HL-60 (cell line): Measurements from ENCODE around the gene AOC1.

Experiments
- DNase-seq, 2 experiments: peaks; one replicate each; pipeline ENCODE4 v3.0.0-alpha.2; 2010 to 2020; ENCODE audit warnings: low read depth in 1 of 2, low spot score in 1 of 2
- H3K27ac ChIP-seq: fragments of 250-450 bp; sonication (Bioruptor Pico); replicated peaks from 2 replicates; pipeline ENCODE4 v1.5.1; 2020; ENCODE audit warnings: mild to moderate bottlenecking, moderate library complexity
- H3K27me3 ChIP-seq: fragments of 250-450 bp; sonication (Bioruptor Pico); 2 replicates; pipeline ENCODE4 v1.5.1; 2021; ENCODE audit warnings: mild to moderate bottlenecking, moderate library complexity; ENCODE audit not compliant: insufficient read depth, poor library complexity, severe bottlenecking
- H3K4me3 ChIP-seq: replicated peaks from 2 replicates; pipeline ENCODE4 v1.5.1; 2011; ENCODE audit warnings: mild to moderate bottlenecking, control low read depth, low read length; ENCODE audit not compliant: insufficient read depth
- GABPA ChIP-seq: IDR thresholded peaks from 2 replicates; pipeline ENCODE4 v1.6.1; 2012; ENCODE audit warnings: low read depth
- POLR2AphosphoS5 ChIP-seq: IDR thresholded peaks from 2 replicates; pipeline ENCODE4 v1.6.1; 2012; ENCODE audit warnings: low read depth
- SPI1 ChIP-seq: IDR thresholded peaks from 2 replicates; pipeline ENCODE4 v1.6.1; 2012; ENCODE audit warnings: low read depth, mild to moderate bottlenecking, borderline replicate concordance
- TF ChIP-seq, protein P1 (sequence below): IDR thresholded peaks from one replicate; pipeline ENCODE4 v1.5.1; 2011; ENCODE audit warnings: low read length, control low read depth, inconsistent platforms; ENCODE audit not compliant: insufficient read depth
- TF ChIP-seq, protein P2 (sequence below): IDR thresholded peaks from 2 replicates; pipeline ENCODE4 v1.6.1; 2012; ENCODE audit warnings: low read depth; ENCODE audit not compliant: insufficient replicate concordance

AOC1 gene

DNA sequence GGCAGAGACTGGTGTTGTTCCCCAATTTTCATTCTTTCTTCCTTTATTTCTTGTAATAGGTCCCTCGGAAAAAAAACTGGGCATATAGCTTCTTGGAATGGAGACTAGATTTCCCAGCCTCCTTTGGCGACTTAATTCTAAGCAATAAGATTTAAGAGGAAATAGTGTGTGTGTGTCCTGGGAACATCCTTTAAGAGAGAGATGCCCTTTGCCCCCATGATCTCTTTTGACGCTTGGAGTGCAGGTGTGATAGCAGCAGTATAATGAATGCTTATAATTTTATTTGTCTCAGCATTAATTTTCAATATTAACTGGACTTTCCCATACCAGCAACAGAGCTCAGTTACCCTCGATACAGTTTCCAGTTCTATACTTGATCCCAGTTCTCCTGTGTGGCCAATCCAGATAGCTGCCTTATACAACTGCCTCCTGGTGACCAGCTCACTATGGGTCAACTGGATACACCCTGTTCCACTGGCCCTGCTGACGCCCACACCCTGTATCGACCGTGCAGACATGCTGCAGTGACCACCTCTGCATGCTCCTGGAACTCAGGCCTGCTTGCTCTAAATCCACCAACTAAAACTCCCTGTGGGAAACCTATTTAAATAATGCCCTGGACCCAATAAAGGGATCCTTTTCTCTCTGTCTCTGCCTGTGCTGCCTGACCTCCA, 37.9 kb upstream of the AOC1 start:
- no peak for TF ChIP-seq POLR2AphosphoS5
- no peak for TF ChIP-seq GABPA
- TF ChIP-seq, protein P1, sequence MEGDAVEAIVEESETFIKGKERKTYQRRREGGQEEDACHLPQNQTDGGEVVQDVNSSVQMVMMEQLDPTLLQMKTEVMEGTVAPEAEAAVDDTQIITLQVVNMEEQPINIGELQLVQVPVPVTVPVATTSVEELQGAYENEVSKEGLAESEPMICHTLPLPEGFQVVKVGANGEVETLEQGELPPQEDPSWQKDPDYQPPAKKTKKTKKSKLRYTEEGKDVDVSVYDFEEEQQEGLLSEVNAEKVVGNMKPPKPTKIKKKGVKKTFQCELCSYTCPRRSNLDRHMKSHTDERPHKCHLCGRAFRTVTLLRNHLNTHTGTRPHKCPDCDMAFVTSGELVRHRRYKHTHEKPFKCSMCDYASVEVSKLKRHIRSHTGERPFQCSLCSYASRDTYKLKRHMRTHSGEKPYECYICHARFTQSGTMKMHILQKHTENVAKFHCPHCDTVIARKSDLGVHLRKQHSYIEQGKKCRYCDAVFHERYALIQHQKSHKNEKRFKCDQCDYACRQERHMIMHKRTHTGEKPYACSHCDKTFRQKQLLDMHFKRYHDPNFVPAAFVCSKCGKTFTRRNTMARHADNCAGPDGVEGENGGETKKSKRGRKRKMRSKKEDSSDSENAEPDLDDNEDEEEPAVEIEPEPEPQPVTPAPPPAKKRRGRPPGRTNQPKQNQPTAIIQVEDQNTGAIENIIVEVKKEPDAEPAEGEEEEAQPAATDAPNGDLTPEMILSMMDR, result no peak
- TF ChIP-seq, protein P2, sequence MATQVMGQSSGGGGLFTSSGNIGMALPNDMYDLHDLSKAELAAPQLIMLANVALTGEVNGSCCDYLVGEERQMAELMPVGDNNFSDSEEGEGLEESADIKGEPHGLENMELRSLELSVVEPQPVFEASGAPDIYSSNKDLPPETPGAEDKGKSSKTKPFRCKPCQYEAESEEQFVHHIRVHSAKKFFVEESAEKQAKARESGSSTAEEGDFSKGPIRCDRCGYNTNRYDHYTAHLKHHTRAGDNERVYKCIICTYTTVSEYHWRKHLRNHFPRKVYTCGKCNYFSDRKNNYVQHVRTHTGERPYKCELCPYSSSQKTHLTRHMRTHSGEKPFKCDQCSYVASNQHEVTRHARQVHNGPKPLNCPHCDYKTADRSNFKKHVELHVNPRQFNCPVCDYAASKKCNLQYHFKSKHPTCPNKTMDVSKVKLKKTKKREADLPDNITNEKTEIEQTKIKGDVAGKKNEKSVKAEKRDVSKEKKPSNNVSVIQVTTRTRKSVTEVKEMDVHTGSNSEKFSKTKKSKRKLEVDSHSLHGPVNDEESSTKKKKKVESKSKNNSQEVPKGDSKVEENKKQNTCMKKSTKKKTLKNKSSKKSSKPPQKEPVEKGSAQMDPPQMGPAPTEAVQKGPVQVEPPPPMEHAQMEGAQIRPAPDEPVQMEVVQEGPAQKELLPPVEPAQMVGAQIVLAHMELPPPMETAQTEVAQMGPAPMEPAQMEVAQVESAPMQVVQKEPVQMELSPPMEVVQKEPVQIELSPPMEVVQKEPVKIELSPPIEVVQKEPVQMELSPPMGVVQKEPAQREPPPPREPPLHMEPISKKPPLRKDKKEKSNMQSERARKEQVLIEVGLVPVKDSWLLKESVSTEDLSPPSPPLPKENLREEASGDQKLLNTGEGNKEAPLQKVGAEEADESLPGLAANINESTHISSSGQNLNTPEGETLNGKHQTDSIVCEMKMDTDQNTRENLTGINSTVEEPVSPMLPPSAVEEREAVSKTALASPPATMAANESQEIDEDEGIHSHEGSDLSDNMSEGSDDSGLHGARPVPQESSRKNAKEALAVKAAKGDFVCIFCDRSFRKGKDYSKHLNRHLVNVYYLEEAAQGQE, result no peak
- no peak for TF ChIP-seq SPI1
- no peak for DNase-seq
- no peaks in the 10 kb centered on the region for H3K27me3 ChIP-seq

DNA sequence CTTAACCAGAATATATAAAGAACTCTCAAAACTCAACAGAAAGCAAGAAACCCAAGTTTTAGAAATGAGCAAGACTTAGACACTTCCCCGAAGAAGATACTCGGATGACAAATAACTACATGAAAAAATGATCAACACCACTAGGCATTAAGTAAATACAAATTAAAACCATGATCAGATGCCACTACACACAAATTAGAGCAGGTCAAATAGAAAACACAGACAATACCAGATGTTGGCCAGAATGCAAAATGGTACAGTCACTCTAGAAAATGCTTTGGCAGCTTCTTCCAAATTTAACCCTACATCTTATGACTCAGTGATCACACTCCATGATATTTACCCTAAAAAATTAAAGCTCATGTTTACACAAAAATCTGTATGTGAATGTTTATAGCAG, 33.3 kb upstream of the AOC1 start:
- no peaks in the 10 kb centered on the region for H3K27me3 ChIP-seq
- no peak for TF ChIP-seq POLR2AphosphoS5
- TF ChIP-seq SPI1, result no peak
- no peak overlapping the region for H3K4me3 ChIP-seq
- no peak for DNase-seq
- H3K27ac ChIP-seq, result no peak overlapping the region

More for the DNA sequence above, 37.9 kb upstream of the AOC1 start:
- H3K27ac ChIP-seq, result no peak overlapping the region
- H3K4me3 ChIP-seq, result no peak overlapping the region

DNA sequence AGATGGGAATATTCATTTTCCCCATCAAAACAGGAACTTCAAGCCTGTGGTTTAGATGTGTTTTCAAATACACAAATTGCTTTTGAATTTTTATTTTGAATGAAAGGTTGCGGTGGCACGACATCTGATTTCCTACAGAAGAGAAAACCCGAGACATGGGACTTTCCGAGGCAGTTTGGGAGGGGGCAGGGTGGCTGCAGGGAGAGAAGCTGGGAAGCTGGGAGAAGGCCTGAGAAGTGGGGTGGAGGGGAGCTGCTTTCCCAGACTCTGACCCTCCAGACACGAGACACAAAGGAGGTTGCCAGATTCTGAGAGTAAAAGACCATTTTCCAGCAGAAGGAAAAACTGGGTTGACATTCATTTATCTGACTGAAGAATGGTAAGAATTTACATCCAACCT, 32.2 kb upstream of the AOC1 start:
- no peak overlapping the region for H3K27ac ChIP-seq

More for the DNA sequence above, 32.2 kb upstream of the AOC1 start:
- DNase-seq, result no peak
- no peaks in the 10 kb centered on the region for H3K27me3 ChIP-seq
- no peak overlapping the region for H3K4me3 ChIP-seq
- TF ChIP-seq POLR2AphosphoS5, result no peak
- TF ChIP-seq, protein P1, result no peak
- TF ChIP-seq, protein P2, result no peak
- TF ChIP-seq SPI1, result no peak
- no peak for TF ChIP-seq GABPA
